Upper lobe of right lung (tissue), 1 donor: ENCODE data around the gene CCDC171. TPM values are rescaled to one million over a fixed set of nuclear protein-coding genes. Genes with fewer than 3 reads are reported as not detected.

Experiments
- ATAC-seq: fragments of 200-7000 bp; cut with Tn5 transposase; one replicate; pipeline ENCODE4 v1.9.1; 2020; ENCODE audit warnings: mild to moderate bottlenecking, moderate library complexity
- DNase-seq: peaks from one replicate; pipeline ENCODE4 v3.0.0-alpha.2; 2020
- H3K27ac ChIP-seq: fragments of 200-600 bp; one replicate; pipeline ENCODE4 v1.8.0; 2022
- H3K27me3 ChIP-seq: fragments of 200-600 bp; one replicate; pipeline ENCODE4 v1.8.0; 2022; ENCODE audit warnings: mild to moderate bottlenecking
- H3K36me3 ChIP-seq: fragments of 200-600 bp; one replicate; pipeline ENCODE4 v1.8.0; 2022
- H3K4me1 ChIP-seq: fragments of 200-600 bp; one replicate; pipeline ENCODE4 v1.8.0; 2022
- H3K4me3 ChIP-seq: fragments of 200-600 bp; one replicate; pipeline ENCODE4 v1.8.0; 2022; ENCODE audit warnings: mild to moderate bottlenecking
- H3K9me3 ChIP-seq: fragments of 200-600 bp; one replicate; pipeline ENCODE4 v1.8.0; 2022
- CTCF ChIP-seq: fragments of 200-600 bp; IDR thresholded peaks from one replicate; pipeline ENCODE4 v1.8.0; 2022; ENCODE audit warnings: antibody characterized with exemption
- intact Hi-C: fragments of 100-400 bp; cut with DNase I; formaldehyde crosslinking; loops from one replicate; pipeline ENCODE4 v1.11.0; 2022
- total RNA-seq: library from RNA; stranded (reverse); fragmentation: NEBNext Ultra II Directional; extraction: Animal tissue kit (Norgen Biotek cat#: 25700); gene quantifications from one replicate; pipeline ENCODE4 v1.2.1, GENCODE V29; 2021
- donor health status: DM: no; HTN: yes; CAD: no; lungs with severe emphysema.

The CCDC171 gene
- total RNA-seq, 1 donor from 2014 or later: 3.0 TPM

- intact Hi-C loops: no loop called here
- Histone ChIP-seq H3K36me3 (no peaks in the 10 kb centered on the region), H3K27ac (no peak overlapping the region), H3K27me3 (no peaks in the 10 kb centered on the region), H3K4me1 (no peaks in the 10 kb centered on the region), H3K9me3 (no peaks in the 10 kb centered on the region), H3K4me3 (no peak overlapping the region)
- no peak for ATAC-seq
- no peak for TF ChIP-seq CTCF
- no peak for DNase-seq
Observed at GRCh38 chr9:15635752-15636151, 82.9 kb downstream of the CCDC171 start.

- DNase-seq: no peak
- Histone ChIP-seq H3K9me3 (no peaks in the 10 kb centered on the region), H3K27ac (no peak overlapping the region), H3K4me3 (no peak overlapping the region), H3K36me3 (no peaks in the 10 kb centered on the region), H3K4me1 (no peaks in the 10 kb centered on the region), H3K27me3 (no peaks in the 10 kb centered on the region)
- no peak for TF ChIP-seq CTCF
- intact Hi-C loops: no loop called here
- ATAC-seq: no peak
Observed at GRCh38 chr9:15640121-15640520, 87.3 kb downstream of the CCDC171 start.

- DNase-seq: no peak
- intact Hi-C loops: no loop called here
- H3K4me3 ChIP-seq: no peak overlapping the region
- no peaks in the 10 kb centered on the region for H3K27me3 ChIP-seq
- no peak overlapping the region for H3K27ac ChIP-seq
- no peak for TF ChIP-seq CTCF
- ATAC-seq: no peak
- H3K4me1 ChIP-seq: no peaks in the 10 kb centered on the region
- H3K9me3 ChIP-seq: no peaks in the 10 kb centered on the region
- no peaks in the 10 kb centered on the region for H3K36me3 ChIP-seq
Observed at GRCh38 chr9:15641291-15641690, 88.4 kb downstream of the CCDC171 start.

- H3K27me3 ChIP-seq: no peaks in the 10 kb centered on the region
- no peaks in the 10 kb centered on the region for H3K4me1 ChIP-seq
- H3K4me3 ChIP-seq: no peak overlapping the region
- no peaks in the 10 kb centered on the region for H3K9me3 ChIP-seq
- TF ChIP-seq CTCF: peak; percentile 55
- intact Hi-C loops: no loop called here
- ATAC-seq: peak; percentile 29
- H3K27ac ChIP-seq: no peak overlapping the region
- DNase-seq: no peak
- H3K36me3 ChIP-seq: no peaks in the 10 kb centered on the region
Observed at GRCh38 chr9:15642369-15642962, 89.6 kb downstream of the CCDC171 start.

GRCh38 chr9:15670246-15670645 lies 117.4 kb downstream of the CCDC171 start:
- no peak for TF ChIP-seq CTCF
- Histone ChIP-seq H3K27me3 (no peaks in the 10 kb centered on the region), H3K36me3 (no peaks in the 10 kb centered on the region), H3K27ac (no peak overlapping the region), H3K4me1 (no peaks in the 10 kb centered on the region), H3K4me3 (no peak overlapping the region), H3K9me3 (no peaks in the 10 kb centered on the region)
- intact Hi-C loops: no loop called here
- DNase-seq (no peak), ATAC-seq (no peak)

- Histone ChIP-seq H3K36me3 (no peaks in the 10 kb centered on the region), H3K4me1 (no peaks in the 10 kb centered on the region), H3K4me3 (no peak overlapping the region), H3K27me3 (no peaks in the 10 kb centered on the region), H3K27ac (no peak overlapping the region), H3K9me3 (no peaks in the 10 kb centered on the region)
- DNase-seq (no peak), ATAC-seq (no peak)
- intact Hi-C loops: no loop called here
- TF ChIP-seq CTCF: no peak
Observed at GRCh38 chr9:15670894-15671293, 118.1 kb downstream of the CCDC171 start.
